ENCODE results near the gene C19orf38.

C19orf38 gene

DNA sequence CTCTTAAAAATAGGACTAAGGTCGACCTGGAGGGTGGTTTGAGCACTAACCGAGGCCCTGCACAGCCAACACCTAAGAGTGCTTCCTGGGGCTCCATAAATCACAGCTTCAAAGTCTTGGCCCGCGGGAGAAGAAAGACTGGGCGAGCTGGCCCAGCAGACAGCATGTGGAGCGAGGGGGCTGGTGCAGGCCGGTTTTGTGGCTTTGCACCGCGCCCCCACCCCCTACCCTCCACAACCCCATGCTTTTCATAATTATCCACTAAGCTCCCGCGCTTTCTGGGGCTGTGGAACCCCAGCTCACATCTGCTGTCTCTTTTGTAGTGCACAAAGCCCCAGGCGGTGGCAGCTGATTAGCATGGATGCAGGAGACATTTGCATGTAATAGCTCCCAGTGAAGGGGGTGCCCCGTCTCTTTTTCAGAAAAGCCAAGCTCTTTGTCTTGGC, 40.2 kb downstream of the C19orf38 start:
- peaks cover 20% of the 10 kb centered on the region for H3K79me2 ChIP-seq (ENCODE audit: insufficient read depth, low read length)
- peak overlapping the region; percentile 38 for H3K4me2 ChIP-seq (ENCODE audit: low read length)
- H3K9ac ChIP-seq (ENCODE audit: low read length) = peak overlapping the region; percentile 58
- H3K27ac ChIP-seq (ENCODE audit: low read depth, low read length, poor library complexity, severe bottlenecking) = peak overlapping the region; percentile 87
- no peaks in the 10 kb centered on the region for H4K20me1 ChIP-seq (ENCODE audit: insufficient read depth, low read length)
- peak overlapping the region; percentile 0 for H3K4me3 ChIP-seq (ENCODE audit: low read depth, low read length, poor library complexity, severe bottlenecking)
- TF ChIP-seq CTCF (IDR thresholded peaks at IDR 0.05; ENCODE audit: low read length) (no peak), EZH2 (IDR thresholded peaks at IDR 0.05; ENCODE audit: borderline replicate concordance, low read length) (no peak)
- H2AFZ ChIP-seq (ENCODE audit: low read length) = no peak overlapping the region
- H3K36me3 ChIP-seq (ENCODE audit: insufficient read depth, low read length) = no peaks in the 10 kb centered on the region
- no peaks in the 10 kb centered on the region for H3K27me3 ChIP-seq (ENCODE audit: insufficient read depth, low read length)
- peaks cover 28% of the 10 kb centered on the region for H3K4me1 ChIP-seq (ENCODE audit: insufficient read depth, low read length, severe bottlenecking)
- no peaks in the 10 kb centered on the region for H3F3A ChIP-seq (ENCODE audit: insufficient read depth, low read length)
- no peaks in the 10 kb centered on the region for H3K9me2 ChIP-seq (ENCODE audit: low read depth, low read length)
- no peaks in the 10 kb centered on the region for H3K9me3 ChIP-seq (ENCODE audit: low read length)

- Histone ChIP-seq H3K27ac (ENCODE audit: low read depth, low read length, poor library complexity, severe bottlenecking) (no peak overlapping the region), H3F3A (ENCODE audit: insufficient read depth, low read length) (no peaks in the 10 kb centered on the region), H3K36me3 (ENCODE audit: insufficient read depth, low read length) (no peaks in the 10 kb centered on the region), H3K27me3 (ENCODE audit: insufficient read depth, low read length) (no peaks in the 10 kb centered on the region), H3K4me3 (ENCODE audit: low read depth, low read length, poor library complexity, severe bottlenecking) (no peak overlapping the region), H3K9ac (ENCODE audit: low read length) (no peak overlapping the region), H4K20me1 (ENCODE audit: insufficient read depth, low read length) (no peaks in the 10 kb centered on the region), H3K9me3 (ENCODE audit: low read length) (no peaks in the 10 kb centered on the region), H3K79me2 (ENCODE audit: insufficient read depth, low read length) (peaks cover 21% of the 10 kb centered on the region), H2AFZ (ENCODE audit: low read length) (no peak overlapping the region), H3K4me1 (ENCODE audit: insufficient read depth, low read length, severe bottlenecking) (peaks cover 40% of the 10 kb centered on the region), H3K9me2 (ENCODE audit: low read depth, low read length) (no peaks in the 10 kb centered on the region), H3K4me2 (ENCODE audit: low read length) (no peak overlapping the region)
- TF ChIP-seq EZH2 (IDR thresholded peaks at IDR 0.05; ENCODE audit: borderline replicate concordance, low read length) = no peak
- no peak for TF ChIP-seq CTCF (IDR thresholded peaks at IDR 0.05; ENCODE audit: low read length)
Observed at GRCh38 chr19:10889880-10890279, 41.7 kb downstream of the C19orf38 start.

DNA sequence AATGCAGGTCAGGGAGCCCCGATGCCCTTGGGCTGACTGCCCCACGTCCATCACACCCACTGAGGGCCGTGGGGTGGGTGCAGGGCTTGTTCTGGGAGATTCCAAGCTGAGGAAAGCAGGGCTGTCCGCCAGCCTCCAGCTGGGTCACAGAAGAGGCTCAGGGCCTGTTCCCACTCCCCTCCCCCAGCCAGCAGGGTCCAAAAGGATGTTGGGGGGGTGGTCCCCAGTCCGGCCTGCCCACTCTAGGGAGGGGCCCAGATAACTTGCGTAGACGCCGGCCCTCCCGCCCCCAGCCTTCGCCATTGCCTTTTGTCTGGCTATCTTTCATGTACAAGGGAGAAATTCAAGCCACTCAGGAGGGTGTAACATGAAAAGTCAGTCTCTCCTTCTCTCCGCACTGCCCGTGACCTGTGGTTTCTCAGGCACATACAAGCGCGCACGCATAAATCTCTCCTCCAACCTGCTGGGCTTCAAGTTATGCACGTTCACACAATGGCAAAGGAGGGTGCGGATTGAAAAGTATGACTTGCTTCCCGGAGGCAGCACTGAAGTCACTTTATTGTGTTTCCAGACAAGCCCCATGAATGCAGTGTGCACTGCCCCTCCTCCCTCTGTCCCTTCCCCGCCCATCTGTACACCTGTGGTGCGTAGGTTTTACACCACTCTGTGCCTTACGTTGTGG, 43.3 kb downstream of the C19orf38 start:
- no peaks in the 10 kb centered on the region for H3K9me3 ChIP-seq (ENCODE audit: low read length)
- H3K27ac ChIP-seq (ENCODE audit: low read depth, low read length, poor library complexity, severe bottlenecking) = peak overlapping the region; percentile 16
- no peak overlapping the region for H3K4me3 ChIP-seq (ENCODE audit: low read depth, low read length, poor library complexity, severe bottlenecking)
- no peaks in the 10 kb centered on the region for H3K9me2 ChIP-seq (ENCODE audit: low read depth, low read length)
- no peaks in the 10 kb centered on the region for H3K27me3 ChIP-seq (ENCODE audit: insufficient read depth, low read length)
- peaks cover 54% of the 10 kb centered on the region for H3K4me1 ChIP-seq (ENCODE audit: insufficient read depth, low read length, severe bottlenecking)
- TF ChIP-seq EZH2 (IDR thresholded peaks at IDR 0.05; ENCODE audit: borderline replicate concordance, low read length) (no peak), CTCF (IDR thresholded peaks at IDR 0.05; ENCODE audit: low read length) (no peak)
- no peaks in the 10 kb centered on the region for H3F3A ChIP-seq (ENCODE audit: insufficient read depth, low read length)
- no peak overlapping the region for H3K9ac ChIP-seq (ENCODE audit: low read length)
- no peaks in the 10 kb centered on the region for H4K20me1 ChIP-seq (ENCODE audit: insufficient read depth, low read length)
- peaks cover 12% of the 10 kb centered on the region; the same call in 1 of the 2 replicates for H3K79me2 ChIP-seq (ENCODE audit: insufficient read depth, low read length)
- no peaks in the 10 kb centered on the region for H3K36me3 ChIP-seq (ENCODE audit: insufficient read depth, low read length)
- no peak overlapping the region for H2AFZ ChIP-seq (ENCODE audit: low read length)
- H3K4me2 ChIP-seq (ENCODE audit: low read length) = no peak overlapping the region

Measured in OCI-LY1 (cell line).